ENCODE measurements around the gene TWNK. TPM values are rescaled to one million over a fixed set of nuclear protein-coding genes. Genes with fewer than 3 reads are reported as not detected.

TWNK gene
- total and polyA plus RNA-seq, 10 of the 15 experiments (the other 5 are each of a cell fraction or from before 2014, with no cell fraction given): 13.6 to 32.8 (median 18.0) TPM

DNA sequence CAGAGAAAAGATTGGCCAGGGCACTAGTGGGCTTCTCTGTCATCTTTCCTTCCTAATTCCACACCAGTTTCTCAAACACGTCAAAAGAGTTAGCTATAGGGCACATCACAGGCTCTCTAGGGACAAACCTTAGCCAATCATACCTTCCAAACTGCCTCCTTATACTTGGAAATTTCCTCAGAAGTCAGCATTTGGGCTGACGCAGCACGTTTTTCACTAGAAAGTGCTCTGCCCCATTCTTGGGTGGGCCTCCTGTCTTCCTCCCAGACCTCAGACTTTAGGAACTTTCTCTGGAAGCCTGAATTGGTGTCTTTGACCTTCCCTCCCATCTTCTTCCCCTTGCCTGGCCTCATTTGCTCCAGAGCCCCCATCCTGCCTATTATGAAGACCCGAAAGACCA, 54.8 kb downstream of the TWNK start (continued):
- TF ChIP-seq, protein P1, sequence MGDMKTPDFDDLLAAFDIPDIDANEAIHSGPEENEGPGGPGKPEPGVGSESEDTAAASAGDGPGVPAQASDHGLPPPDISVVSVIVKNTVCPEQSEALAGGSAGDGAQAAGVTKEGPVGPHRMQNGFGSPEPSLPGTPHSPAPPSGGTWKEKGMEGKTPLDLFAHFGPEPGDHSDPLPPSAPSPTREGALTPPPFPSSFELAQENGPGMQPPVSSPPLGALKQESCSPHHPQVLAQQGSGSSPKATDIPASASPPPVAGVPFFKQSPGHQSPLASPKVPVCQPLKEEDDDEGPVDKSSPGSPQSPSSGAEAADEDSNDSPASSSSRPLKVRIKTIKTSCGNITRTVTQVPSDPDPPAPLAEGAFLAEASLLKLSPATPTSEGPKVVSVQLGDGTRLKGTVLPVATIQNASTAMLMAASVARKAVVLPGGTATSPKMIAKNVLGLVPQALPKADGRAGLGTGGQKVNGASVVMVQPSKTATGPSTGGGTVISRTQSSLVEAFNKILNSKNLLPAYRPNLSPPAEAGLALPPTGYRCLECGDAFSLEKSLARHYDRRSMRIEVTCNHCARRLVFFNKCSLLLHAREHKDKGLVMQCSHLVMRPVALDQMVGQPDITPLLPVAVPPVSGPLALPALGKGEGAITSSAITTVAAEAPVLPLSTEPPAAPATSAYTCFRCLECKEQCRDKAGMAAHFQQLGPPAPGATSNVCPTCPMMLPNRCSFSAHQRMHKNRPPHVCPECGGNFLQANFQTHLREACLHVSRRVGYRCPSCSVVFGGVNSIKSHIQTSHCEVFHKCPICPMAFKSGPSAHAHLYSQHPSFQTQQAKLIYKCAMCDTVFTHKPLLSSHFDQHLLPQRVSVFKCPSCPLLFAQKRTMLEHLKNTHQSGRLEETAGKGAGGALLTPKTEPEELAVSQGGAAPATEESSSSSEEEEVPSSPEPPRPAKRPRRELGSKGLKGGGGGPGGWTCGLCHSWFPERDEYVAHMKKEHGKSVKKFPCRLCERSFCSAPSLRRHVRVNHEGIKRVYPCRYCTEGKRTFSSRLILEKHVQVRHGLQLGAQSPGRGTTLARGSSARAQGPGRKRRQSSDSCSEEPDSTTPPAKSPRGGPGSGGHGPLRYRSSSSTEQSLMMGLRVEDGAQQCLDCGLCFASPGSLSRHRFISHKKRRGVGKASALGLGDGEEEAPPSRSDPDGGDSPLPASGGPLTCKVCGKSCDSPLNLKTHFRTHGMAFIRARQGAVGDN (IDR thresholded peaks at IDR 0.05): no peak
- TF ChIP-seq WRNIP1 (IDR thresholded peaks at IDR 0.05; ENCODE audit: borderline replicate concordance, low read depth, low read length) (no peak), MEF2B (IDR thresholded peaks at IDR 0.05; ENCODE audit: partially characterized antibody, poor library complexity, severe bottlenecking) (no peak)
- TF ChIP-seq, protein P2, sequence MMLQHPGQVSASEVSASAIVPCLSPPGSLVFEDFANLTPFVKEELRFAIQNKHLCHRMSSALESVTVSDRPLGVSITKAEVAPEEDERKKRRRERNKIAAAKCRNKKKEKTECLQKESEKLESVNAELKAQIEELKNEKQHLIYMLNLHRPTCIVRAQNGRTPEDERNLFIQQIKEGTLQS (IDR thresholded peaks at IDR 0.05; ENCODE audit: borderline replicate concordance, extremely low read depth, low read depth, low read length): no peak

DNA sequence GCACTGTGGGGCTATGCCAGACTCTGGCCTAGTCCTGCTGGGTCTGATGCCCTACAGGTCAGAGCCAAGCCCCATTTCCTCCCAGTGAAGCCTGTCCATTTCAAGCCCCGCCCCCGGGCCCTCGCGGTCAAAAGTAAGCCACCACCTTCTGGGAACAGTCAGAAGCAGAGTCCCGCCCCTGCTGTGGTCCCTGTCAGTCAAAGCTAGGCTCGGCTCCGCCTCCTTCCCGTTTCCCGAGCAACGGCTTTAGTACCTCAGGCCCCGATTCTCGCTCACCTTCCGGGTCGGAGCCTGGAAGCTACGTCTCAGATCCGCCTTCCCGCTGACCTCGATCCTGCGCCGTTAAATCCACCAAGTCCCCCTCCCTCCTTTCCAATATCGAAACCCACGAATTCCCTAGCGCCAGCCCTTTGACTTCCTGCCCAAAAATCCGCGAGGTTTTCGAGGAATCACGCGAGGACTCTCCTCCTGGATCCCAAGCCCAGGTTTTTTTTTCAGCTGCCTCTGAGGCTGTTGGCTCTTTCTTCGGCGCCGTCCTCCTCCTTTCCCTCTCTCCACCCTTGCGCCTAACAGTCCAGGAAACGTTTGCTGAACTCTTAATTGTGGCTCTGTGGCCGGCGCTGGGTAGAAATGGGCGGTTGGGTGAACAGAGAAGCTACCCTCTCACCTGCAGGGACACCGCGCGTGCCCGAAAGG, 55.5 kb downstream of the TWNK start:
- H4K20me1 ChIP-seq (ENCODE audit: control insufficient read depth, insufficient read depth): no peaks in the 10 kb centered on the region
- FAIRE-seq (peak; percentile 97), DNase-seq (ENCODE audit: low read depth, low spot score) (peak; percentile 83), ATAC-seq (peak; percentile 96)
- peak overlapping the region; percentile 63 for H3K4me3 ChIP-seq
- ChIA-PET RAD21 (ENCODE audit: unreplicated experiment) (interaction anchor here (0.6 to 5.1 kb wide), 15 partner anchors 8 to 804 kb away, joined by 3 to 70 read pairs (median 4); partner anchors contain the start of genes KAZALD1, PDZD7 and SFXN3), POLR2A (interaction anchor here (0.6 to 3.3 kb wide), 12 partner anchors 9 to 44 kb away, joined by 3 to 42 read pairs (median 4); partner anchors contain the start of genes KAZALD1, PDZD7 and SFXN3), CTCF (interaction anchor here (0.7 to 24.4 kb wide), 21 partner anchors 9 to 401 kb away, joined by 3 to 885 read pairs (median 5); partner anchors contain the start of genes KAZALD1, LZTS2, MRPL43 and PDZD7), SMC1A (ENCODE audit: uncharacterized antibody, unreplicated experiment) (interaction anchor here (0.6 to 4.2 kb wide), 20 partner anchors 8 to 236 kb away, joined by 3 to 45 read pairs (median 6); partner anchors contain the start of genes KAZALD1, PDZD7 and SFXN3)
- H3K4me2 ChIP-seq (ENCODE audit: control insufficient read depth, insufficient read depth): peak overlapping the region; percentile 86
- H3K4me1 ChIP-seq (ENCODE audit: control insufficient read depth, insufficient read depth, low read length): peaks cover 5% of the 10 kb centered on the region; the same call in 1 of the 2 replicates
- in situ Hi-C loops (cut with MboI): no loop called here
- H3K27ac ChIP-seq (ENCODE audit: control insufficient read depth, insufficient read depth): peak overlapping the region; percentile 7; the same call in 1 of the 2 replicates
- 6% methylated on average over 40 of the region's 40 CpGs for WGBS (ENCODE audit: insufficient coverage, insufficient replicate concordance, low lambda C conversion rate, missing lambda C conversion rate)
- peak overlapping the region; percentile 94 for H2AFZ ChIP-seq (ENCODE audit: control insufficient read depth, low read depth, low read length)
- intact Hi-C loops (cut with micrococcal nuclease; ENCODE audit: unreplicated experiment): no loop called here
- H3K9ac ChIP-seq (ENCODE audit: control insufficient read depth, insufficient read depth, low read length): peak overlapping the region; percentile 77
- no peaks in the 10 kb centered on the region for H3K9me3 ChIP-seq (replicated peaks; ENCODE audit: control insufficient read depth, insufficient read depth, low read length)
- H3K36me3 ChIP-seq (ENCODE audit: control insufficient read depth in 2 of 2, insufficient read depth in 2 of 2, low read length in 1 of 2): no peaks in the 10 kb centered on the region
- H3K27me3 ChIP-seq (replicated peaks in 1 of 2; ENCODE audit: control insufficient read depth in 2 of 2, insufficient read depth in 2 of 2, low read length in 1 of 2): no peaks in the 10 kb centered on the region; a peak in 1 of 4 replicates
- no peaks in the 10 kb centered on the region for H3K79me2 ChIP-seq (ENCODE audit: control insufficient read depth, insufficient read depth, low read length)
- TSS peak; percentile 91 for BruUV-seq (replicated peaks)
- TF ChIP-seq, protein P3, sequence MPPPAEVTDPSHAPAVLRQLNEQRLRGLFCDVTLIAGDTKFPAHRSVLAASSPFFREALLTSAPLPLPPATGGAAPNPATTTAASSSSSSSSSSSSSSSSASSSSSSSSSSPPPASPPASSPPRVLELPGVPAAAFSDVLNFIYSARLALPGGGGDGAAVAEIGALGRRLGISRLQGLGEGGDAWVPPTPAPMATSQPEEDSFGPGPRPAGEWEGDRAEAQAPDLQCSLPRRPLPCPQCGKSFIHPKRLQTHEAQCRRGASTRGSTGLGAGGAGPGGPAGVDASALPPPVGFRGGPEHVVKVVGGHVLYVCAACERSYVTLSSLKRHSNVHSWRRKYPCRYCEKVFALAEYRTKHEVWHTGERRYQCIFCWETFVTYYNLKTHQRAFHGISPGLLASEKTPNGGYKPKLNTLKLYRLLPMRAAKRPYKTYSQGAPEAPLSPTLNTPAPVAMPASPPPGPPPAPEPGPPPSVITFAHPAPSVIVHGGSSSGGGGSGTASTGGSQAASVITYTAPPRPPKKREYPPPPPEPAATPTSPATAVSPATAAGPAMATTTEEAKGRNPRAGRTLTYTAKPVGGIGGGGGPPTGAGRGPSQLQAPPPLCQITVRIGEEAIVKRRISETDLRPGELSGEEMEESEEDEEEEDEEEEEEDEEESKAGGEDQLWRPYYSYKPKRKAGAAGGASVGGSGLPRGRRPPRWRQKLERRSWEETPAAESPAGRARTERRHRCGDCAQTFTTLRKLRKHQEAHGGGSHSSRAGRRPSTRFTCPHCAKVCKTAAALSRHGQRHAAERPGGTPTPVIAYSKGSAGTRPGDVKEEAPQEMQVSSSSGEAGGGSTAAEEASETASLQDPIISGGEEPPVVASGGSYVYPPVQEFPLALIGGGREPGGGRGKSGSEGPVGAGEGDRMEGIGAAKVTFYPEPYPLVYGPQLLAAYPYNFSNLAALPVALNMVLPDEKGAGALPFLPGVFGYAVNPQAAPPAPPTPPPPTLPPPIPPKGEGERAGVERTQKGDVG (CRISPR knock-in tag; IDR thresholded peaks at IDR 0.05): no peak
- TF ChIP-seq, protein P4, sequence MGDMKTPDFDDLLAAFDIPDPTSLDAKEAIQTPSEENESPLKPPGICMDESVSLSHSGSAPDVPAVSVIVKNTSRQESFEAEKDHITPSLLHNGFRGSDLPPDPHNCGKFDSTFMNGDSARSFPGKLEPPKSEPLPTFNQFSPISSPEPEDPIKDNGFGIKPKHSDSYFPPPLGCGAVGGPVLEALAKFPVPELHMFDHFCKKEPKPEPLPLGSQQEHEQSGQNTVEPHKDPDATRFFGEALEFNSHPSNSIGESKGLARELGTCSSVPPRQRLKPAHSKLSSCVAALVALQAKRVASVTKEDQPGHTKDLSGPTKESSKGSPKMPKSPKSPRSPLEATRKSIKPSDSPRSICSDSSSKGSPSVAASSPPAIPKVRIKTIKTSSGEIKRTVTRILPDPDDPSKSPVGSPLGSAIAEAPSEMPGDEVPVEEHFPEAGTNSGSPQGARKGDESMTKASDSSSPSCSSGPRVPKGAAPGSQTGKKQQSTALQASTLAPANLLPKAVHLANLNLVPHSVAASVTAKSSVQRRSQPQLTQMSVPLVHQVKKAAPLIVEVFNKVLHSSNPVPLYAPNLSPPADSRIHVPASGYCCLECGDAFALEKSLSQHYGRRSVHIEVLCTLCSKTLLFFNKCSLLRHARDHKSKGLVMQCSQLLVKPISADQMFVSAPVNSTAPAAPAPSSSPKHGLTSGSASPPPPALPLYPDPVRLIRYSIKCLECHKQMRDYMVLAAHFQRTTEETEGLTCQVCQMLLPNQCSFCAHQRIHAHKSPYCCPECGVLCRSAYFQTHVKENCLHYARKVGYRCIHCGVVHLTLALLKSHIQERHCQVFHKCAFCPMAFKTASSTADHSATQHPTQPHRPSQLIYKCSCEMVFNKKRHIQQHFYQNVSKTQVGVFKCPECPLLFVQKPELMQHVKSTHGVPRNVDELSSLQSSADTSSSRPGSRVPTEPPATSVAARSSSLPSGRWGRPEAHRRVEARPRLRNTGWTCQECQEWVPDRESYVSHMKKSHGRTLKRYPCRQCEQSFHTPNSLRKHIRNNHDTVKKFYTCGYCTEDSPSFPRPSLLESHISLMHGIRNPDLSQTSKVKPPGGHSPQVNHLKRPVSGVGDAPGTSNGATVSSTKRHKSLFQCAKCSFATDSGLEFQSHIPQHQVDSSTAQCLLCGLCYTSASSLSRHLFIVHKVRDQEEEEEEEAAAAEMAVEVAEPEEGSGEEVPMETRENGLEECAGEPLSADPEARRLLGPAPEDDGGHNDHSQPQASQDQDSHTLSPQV (IDR thresholded peaks at IDR 0.05): no peak
- no peak for TF ChIP-seq ZNF217 (IDR thresholded peaks at IDR 0.05)
